Iris pigment epithelial cell (primary cell): Measurements from ENCODE around the gene SERPINH1.
"Not testable (repeated sequence)": the region's sequence is repeated elsewhere in the genome, so short reads cannot be mapped to it uniquely, and the experiment has no call there.

ENCODE experiments used
- DNase-seq: peaks from one replicate; pipeline ENCODE4 v3.0.0-alpha.2; 2011; ENCODE audit warnings: low read depth

The SERPINH1 gene

DNA sequence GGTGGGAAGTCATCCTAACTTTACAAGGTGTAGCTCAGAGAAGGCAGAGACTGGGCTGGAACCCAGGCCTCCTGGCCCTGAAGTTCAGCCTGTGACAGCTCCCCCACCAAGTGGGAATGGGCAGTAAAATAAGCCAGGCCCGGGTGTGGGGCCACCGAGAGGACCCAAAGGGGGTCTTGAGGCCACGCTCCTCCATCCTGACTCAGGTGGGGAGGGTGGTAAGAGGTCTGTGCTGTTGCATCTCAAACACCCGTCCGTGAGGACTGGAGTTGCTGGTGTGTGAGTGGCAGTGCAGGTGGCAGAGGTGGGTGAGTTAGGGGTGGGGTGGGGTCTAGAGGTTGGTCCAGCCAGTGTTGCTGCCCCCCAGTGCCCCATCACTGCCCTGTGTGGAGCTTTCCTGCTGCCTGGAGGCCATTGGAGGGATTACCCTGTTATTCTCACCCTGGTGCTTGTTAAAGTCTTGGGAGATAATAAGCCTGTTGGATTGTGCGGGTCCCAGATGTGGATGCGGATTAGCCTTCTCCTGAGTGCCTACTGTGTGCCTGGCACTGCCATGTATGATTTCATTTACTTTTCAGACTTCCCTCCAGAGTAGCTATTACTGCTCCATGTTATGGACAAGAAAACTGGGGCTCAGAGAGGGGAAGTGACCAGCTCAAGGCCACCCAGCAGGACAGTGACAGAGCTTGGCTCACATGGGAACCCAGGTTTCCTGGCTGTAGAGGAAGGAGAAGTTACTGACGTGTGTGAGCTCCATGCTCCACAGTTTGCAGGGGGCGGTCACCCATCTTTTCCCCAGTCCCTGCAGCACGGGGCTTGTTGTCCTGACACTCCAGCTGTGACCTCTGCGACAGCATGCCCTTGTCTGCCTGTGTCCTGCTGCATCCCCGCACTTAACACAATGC is 12.9 kb downstream of the SERPINH1 start:
- DNase-seq: no peak

DNA sequence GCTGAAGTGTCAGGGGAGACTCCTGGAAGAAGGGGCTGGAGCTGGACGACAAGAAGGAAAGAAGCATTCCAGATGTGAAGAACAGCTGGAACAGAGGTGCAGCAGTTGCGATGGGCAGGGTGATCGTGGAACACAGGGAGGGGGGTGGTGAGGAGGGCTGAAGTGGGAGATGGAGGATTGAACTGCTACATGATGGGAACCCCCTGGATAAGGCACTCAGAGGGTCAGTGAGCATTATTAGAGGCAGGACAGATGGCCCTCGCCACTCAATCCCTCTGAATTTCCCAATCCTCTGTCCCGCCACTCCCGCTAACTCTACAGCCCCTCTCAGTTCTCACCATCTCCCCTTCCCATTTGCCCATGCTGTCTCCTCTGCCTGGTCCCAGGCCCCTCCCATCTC is 14.0 kb downstream of the SERPINH1 start:
- DNase-seq: no peak

DNA sequence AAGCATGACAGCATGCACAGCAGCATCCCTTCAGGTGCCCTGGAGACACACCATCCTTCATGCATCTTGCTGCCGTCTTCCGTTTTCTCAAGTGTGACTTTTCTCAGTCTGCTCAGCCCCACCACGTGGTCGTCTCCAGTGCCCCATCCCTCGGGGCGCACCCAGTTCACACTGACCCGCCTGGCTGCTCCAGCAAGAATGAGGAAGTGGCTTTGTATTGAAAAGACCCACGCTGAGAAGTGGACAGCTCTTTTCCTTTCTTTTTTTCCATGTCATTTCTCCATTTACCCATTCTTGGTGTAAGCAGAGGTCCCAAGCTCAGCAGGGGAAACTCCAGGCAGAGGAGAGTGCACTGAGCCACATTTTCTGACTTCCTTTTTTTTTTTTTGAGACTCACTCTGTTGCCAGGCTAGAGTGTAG is 14.5 kb downstream of the SERPINH1 start:
- DNase-seq: no peak

DNA sequence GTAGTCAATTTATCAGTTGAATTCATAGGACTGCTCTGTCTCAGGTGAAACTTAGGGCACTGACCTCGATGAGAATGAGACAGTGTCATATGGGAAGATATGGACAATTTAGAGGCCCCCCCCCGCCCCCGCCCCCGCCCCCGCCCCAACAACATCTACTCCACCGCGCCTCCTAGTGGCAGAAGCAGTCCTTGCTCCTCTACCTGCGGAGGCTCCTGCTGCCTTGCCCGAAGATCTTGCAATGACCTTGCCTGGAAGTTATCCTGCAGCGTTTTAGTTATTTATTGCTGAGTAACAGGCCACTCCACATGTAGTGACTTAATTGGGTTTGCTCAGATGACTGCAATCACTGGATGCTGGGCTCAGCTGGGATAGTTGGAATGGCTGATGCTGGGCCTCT is 15.2 kb downstream of the SERPINH1 start:
- no peak for DNase-seq

GRCh38 chr11:75578977-75579376 is 16.9 kb downstream of the SERPINH1 start:
- DNase-seq: peak; percentile 65

DNA sequence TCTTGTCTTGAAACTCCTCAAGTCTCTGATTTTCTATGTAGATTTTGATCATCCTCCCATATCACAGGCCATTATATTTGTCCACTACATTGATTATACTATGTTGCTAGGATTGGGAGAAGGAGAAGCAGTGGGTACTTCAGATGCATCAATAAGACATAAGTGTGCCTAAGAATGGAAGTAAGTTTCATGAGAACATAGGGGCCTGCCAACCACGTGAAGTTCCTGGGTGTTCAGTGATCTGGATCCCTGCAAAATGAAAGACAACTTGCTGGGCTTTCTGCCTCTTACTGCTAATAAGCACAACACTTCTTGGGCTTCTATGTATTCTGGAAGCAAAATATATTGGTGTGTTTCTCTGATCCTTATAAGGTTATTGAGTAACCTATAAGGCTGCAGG is 17.8 kb downstream of the SERPINH1 start:
- no peak for DNase-seq

DNA sequence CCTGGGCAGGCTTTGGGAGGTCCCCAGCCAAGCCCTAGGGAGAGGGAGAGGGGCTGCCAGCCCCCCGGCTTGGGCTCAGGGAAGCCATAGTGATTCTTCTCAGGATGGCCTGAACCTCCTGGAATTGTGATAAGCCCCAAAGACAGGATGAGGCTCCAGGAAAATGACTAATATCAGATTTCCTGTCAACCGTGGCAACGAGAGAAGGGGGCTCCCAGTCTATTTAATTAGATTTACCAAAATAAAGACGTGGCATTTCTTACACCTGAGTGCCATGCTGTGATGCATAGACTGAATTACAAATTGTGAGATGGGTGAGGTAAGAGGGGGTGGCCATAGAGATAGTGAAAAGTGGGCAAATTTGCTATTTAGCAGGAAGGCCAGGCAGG is 20.4 kb downstream of the SERPINH1 start:
- DNase-seq: no peak

DNA sequence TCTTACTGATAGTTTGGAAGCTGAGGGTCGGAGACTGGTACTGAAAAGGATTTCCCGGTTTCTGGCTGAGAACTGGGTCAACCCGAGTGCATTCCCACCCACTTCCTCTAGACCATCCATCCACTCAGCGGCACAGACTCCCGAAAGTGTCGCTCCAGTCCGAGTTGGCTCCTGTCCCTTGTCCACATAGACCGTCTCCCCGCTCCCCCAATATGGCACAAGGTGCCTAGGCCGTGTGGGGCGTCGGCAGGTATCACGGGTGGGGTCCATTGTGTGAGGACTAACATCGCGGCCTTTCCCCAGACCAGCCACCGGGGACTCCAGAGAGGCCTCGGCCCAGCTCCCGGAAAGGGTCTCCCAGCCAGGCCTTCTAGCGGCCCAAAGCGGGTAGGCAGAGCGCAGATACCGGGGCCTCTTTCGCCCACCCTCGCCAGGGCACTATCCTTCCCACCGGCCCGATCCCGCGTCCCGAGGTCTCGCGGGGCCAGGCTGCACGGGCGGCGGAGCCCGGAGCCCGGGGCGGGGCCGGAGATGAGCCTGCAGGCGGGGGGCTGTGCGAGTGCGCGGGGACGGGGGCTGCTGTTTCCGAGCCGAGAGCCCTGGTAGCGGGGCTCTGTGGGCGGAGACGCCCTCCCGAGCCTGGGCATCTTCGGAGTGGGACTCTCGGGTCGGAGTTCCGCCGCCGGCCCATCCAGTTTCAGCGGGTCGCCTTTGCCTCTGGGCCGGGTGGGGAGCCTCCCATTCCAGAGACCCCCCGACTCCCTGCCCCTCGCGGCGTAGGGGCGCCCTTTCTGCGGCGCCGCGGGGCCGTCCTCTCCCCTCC is 21.1 kb downstream of the SERPINH1 start:
- peak; percentile 69 for DNase-seq

GRCh38 chr11:75583718-75584658 is 21.9 kb downstream of the SERPINH1 start:
- peak; percentile 71 for DNase-seq

- DNase-seq: not testable (repeated sequence)
Observed at GRCh38 chr11:75584659-75585292, 22.7 kb downstream of the SERPINH1 start.

- DNase-seq: no peak
Observed at GRCh38 chr11:75585293-75585670, 23.2 kb downstream of the SERPINH1 start.

- no peak for DNase-seq
Observed at GRCh38 chr11:75586395-75586794, 24.3 kb downstream of the SERPINH1 start.

DNA sequence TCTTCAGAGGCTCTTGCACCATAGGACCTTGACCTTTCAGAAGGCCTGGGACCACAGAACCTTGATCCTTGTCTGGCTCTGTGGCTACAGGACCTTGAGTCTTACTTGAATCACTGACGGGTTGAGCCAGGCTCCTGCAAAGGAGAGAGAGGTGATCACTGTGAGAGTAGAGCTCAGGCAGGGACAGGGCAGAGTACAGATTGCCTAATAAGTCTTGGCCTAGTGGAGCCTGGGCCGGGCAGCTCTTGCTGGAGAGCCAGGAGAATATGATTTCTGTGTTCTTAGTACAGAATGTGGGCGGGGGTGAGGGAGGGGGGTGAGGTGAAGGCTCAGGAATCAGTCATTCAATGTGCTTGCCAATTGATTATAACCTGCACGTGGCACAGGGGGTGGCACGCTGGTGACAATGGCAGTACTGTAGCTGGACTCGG is 26.0 kb downstream of the SERPINH1 start:
- DNase-seq: no peak

GRCh38 chr11:75589051-75589450 is 27.0 kb downstream of the SERPINH1 start:
- no peak for DNase-seq

DNA sequence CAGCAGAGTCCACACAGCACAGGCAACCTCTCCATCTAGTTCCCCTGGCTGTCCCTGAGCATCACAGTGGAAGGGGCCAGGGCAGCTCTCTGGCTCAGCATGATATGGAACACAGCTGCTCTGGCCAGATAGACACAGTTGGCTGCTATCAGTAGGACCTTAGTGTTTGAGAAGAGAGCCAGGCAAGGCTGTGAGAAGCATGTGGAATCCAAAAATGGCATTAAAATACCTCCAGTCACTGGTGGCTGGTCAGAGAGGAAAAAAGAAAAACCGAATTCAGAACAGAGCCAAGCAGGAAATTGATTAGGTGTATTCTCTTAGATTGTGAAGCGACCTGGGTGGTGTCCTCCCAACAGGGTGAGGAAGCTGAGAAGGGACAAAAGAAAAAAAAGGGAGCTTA is 27.9 kb downstream of the SERPINH1 start:
- DNase-seq: no peak

GRCh38 chr11:75591371-75591770 is 29.3 kb downstream of the SERPINH1 start:
- no peak for DNase-seq

- DNase-seq: no peak
Observed at GRCh38 chr11:75591966-75592365, 29.9 kb downstream of the SERPINH1 start.

GRCh38 chr11:75592715-75593114 is 30.7 kb downstream of the SERPINH1 start:
- DNase-seq: no peak

- no peak for DNase-seq
Observed at GRCh38 chr11:75593286-75593915, 31.3 kb downstream of the SERPINH1 start.

GRCh38 chr11:75594211-75594610 is 32.2 kb downstream of the SERPINH1 start:
- no peak for DNase-seq

DNA sequence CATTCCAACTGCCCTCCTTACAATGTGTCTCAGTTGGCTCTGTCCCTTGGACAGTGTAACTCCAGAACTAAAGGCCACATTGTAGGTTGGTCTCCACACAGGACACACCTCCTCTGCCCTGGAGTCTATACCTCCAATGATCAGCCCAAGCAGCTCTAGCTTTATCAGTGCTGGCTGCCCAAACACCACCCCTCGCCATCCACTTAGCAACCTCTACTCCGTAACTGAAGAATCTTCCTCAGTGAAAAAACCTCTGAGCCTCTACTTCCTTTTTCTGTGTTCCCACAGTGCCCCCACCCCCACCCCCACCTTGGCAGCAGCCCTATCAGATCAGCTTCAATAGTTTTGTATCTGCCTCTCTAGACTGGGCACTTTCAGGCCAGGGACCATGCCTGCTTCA is 33.4 kb downstream of the SERPINH1 start:
- DNase-seq: no peak
